ENCODE results near the gene EVPLL.
"Not testable (repeated sequence)": the region's sequence is repeated elsewhere in the genome, so short reads cannot be mapped to it uniquely, and the experiment has no call there.

- not testable (repeated sequence) for TF ChIP-seq CTCF (IDR thresholded peaks at IDR 0.05 in 8 of 11, conservative IDR thresholded peaks at IDR 0.05 in 3 of 11); POLR2A (IDR thresholded peaks at IDR 0.05); POLR2AphosphoS5 (IDR thresholded peaks at IDR 0.05)
Observed at GRCh38 chr17:18403166-18403565, 25.6 kb downstream of the EVPLL start.

Measured in spleen (tissue), 7 donors.